ENCODE data around the gene RFC1. TPM values are rescaled to one million over a fixed set of nuclear protein-coding genes. Genes with fewer than 3 reads are reported as not detected.
"Not testable (repeated sequence)": the region's sequence is repeated elsewhere in the genome, so short reads cannot be mapped to it uniquely, and the experiment has no call there.

The RFC1 gene
- total RNA-seq, 1 donor from 2014 or later = 123 TPM

DNA sequence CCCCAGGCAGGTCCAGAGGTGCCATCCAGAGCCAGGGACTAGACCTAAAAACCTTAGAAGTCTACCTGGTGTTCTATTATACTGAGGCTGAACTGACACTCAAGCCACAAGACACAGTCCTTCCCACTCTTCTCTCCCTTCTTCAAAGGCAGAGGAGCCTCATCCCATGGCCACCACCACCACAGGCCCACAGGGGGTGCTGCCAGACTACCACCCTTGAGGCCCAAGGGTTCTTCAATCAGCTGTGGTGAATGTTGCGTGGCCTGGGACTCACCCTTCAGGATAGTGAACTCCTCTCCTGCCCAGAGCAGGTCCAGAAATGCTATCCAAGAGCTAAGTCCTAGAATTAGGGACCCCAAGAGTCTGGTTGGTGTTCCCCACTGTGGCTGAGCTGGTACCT, 17.5 kb upstream of the RFC1 start:
- no peaks in the 10 kb centered on the region for H3K4me1 Mint-ChIP-seq
- H3K9me3 Mint-ChIP-seq = peaks cover 7% of the 10 kb centered on the region
- TF ChIP-seq EZH2 (IDR thresholded peaks at IDR 0.05) (no peak), EZH2phosphoT487 (IDR thresholded peaks at IDR 0.05) (no peak)
- TF ChIP-seq, protein P1, sequence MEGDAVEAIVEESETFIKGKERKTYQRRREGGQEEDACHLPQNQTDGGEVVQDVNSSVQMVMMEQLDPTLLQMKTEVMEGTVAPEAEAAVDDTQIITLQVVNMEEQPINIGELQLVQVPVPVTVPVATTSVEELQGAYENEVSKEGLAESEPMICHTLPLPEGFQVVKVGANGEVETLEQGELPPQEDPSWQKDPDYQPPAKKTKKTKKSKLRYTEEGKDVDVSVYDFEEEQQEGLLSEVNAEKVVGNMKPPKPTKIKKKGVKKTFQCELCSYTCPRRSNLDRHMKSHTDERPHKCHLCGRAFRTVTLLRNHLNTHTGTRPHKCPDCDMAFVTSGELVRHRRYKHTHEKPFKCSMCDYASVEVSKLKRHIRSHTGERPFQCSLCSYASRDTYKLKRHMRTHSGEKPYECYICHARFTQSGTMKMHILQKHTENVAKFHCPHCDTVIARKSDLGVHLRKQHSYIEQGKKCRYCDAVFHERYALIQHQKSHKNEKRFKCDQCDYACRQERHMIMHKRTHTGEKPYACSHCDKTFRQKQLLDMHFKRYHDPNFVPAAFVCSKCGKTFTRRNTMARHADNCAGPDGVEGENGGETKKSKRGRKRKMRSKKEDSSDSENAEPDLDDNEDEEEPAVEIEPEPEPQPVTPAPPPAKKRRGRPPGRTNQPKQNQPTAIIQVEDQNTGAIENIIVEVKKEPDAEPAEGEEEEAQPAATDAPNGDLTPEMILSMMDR (IDR thresholded peaks at IDR 0.05) = no peak
- Histone ChIP-seq H3K27ac (no peak overlapping the region), H3F3A (ENCODE audit: low read depth) (no peaks in the 10 kb centered on the region), H3K9ac (no peak overlapping the region), H4K20me1 (ENCODE audit: low read depth) (no peaks in the 10 kb centered on the region), H3K4me1 (no peaks in the 10 kb centered on the region), H3K79me2 (ENCODE audit: low read depth) (no peaks in the 10 kb centered on the region), H3K9me3 (ENCODE audit: low read depth) (no peaks in the 10 kb centered on the region), H3K27me3 (peaks cover 8% of the 10 kb centered on the region), H3K36me3 (no peaks in the 10 kb centered on the region), H2AFZ (replicated peaks) (no peak overlapping the region), H3K4me3 (no peak overlapping the region), H3K4me2 (no peak overlapping the region)
- H3K27ac Mint-ChIP-seq = no peak overlapping the region
- H3K4me3 Mint-ChIP-seq = no peak overlapping the region
- no peaks in the 10 kb centered on the region for H3K36me3 Mint-ChIP-seq
- no peak for DNase-seq (ENCODE audit: low spot score)
- H3K27me3 Mint-ChIP-seq (ENCODE audit: insufficient read depth, low read depth) = no peaks in the 10 kb centered on the region

DNA sequence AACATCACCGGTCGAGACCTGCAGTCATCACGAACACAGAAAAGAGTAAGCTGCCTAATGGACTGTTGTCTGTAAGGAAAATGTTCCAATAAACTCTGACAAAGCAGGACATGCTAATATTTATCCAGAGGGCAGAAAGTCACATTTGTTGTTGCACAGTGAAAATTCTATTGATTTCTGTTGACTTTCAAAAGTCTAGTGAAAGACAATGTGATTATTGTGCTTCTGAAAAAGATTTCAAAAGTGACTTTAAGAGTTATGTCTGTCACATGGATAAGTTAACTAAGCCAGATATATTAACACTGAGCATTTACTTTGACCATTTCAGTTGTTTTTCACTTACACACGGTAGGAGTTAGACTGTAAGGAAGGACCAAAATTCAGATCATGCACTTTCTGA, 9.3 kb upstream of the RFC1 start:
- H3K4me1 Mint-ChIP-seq = no peaks in the 10 kb centered on the region
- H3K4me2 ChIP-seq = no peak overlapping the region
- DNase-seq (ENCODE audit: low spot score) = no peak
- H2AFZ ChIP-seq (replicated peaks) = no peak overlapping the region
- no peaks in the 10 kb centered on the region for H4K20me1 ChIP-seq (ENCODE audit: low read depth)
- H3K36me3 ChIP-seq = no peaks in the 10 kb centered on the region
- H3K27ac ChIP-seq = no peak overlapping the region
- TF ChIP-seq EZH2 (IDR thresholded peaks at IDR 0.05) (no peak), EZH2phosphoT487 (IDR thresholded peaks at IDR 0.05) (no peak)
- TF ChIP-seq, protein P1 (IDR thresholded peaks at IDR 0.05) = no peak
- H3K27me3 Mint-ChIP-seq (ENCODE audit: insufficient read depth, low read depth) = no peaks in the 10 kb centered on the region
- H3K9me3 Mint-ChIP-seq = peaks cover 23% of the 10 kb centered on the region
- H3K4me3 Mint-ChIP-seq = no peak overlapping the region
- no peak overlapping the region for H3K9ac ChIP-seq
- peaks cover 2% of the 10 kb centered on the region for H3K36me3 Mint-ChIP-seq
- H3K79me2 ChIP-seq (ENCODE audit: low read depth) = no peaks in the 10 kb centered on the region
- no peak overlapping the region for H3K4me3 ChIP-seq
- H3K4me1 ChIP-seq = no peaks in the 10 kb centered on the region
- H3F3A ChIP-seq (ENCODE audit: low read depth) = no peaks in the 10 kb centered on the region
- peaks cover 10% of the 10 kb centered on the region for H3K27me3 ChIP-seq
- H3K27ac Mint-ChIP-seq = no peak overlapping the region
- no peaks in the 10 kb centered on the region for H3K9me3 ChIP-seq (ENCODE audit: low read depth)

DNA sequence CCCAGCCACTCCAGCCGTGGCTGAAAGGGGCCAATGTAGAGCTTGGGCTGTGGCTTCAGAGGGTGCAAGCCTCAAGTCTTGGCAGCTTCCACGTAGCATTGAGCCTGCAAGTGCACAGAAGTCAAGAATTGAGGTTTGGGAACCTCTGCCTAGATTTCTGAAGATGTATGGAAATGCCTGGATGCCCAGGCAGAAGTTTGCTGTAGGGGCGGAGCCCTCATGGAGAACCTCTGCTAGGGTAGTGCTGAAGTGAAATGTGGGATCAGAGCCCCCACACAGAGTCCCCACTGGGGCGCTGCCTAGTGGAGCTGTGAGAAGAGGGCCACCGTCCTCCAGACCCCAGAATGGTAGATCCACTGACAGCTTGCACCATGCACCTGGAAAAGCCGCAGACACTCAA, 5.0 kb upstream of the RFC1 start:
- not testable (repeated sequence) for H3K27ac Mint-ChIP-seq; H3K9me3 ChIP-seq (ENCODE audit: low read depth); H3K4me2 ChIP-seq; H3K4me3 Mint-ChIP-seq; H3K4me1 ChIP-seq; DNase-seq (ENCODE audit: low spot score); H3K9ac ChIP-seq; H3K27ac ChIP-seq; H3K4me3 ChIP-seq; H4K20me1 ChIP-seq (ENCODE audit: low read depth); H3K27me3 Mint-ChIP-seq (ENCODE audit: insufficient read depth, low read depth); H3K36me3 ChIP-seq; H3K4me1 Mint-ChIP-seq; H3F3A ChIP-seq (ENCODE audit: low read depth); H2AFZ ChIP-seq (replicated peaks); H3K36me3 Mint-ChIP-seq; H3K79me2 ChIP-seq (ENCODE audit: low read depth)
- H3K27me3 ChIP-seq = peaks cover 12% of the 10 kb centered on the region
- H3K9me3 Mint-ChIP-seq = peaks cover 27% of the 10 kb centered on the region

DNA sequence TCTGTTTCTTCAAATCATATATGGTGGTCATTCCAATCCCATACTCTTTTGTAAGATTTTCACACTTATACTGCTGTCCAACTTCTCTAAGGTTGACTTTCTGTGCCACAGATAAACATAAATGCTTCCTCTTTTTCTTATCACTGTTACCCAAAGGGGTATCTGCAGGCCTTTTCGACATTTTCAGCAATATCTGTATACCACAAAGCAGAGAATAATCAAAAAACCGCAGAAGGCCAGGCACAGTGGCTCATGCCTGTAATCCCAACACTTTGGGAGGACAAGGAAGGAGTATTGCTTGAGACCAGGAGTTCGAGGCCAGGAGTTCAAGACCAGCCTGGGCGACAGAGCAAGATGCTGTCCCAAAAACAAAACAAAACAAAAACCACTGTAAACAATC, 3.1 kb upstream of the RFC1 start:
- H3K9me3 ChIP-seq (ENCODE audit: low read depth) = no peaks in the 10 kb centered on the region
- H3K27ac ChIP-seq = no peak overlapping the region
- H3K79me2 ChIP-seq (ENCODE audit: low read depth) = peaks cover 18% of the 10 kb centered on the region
- no peak overlapping the region for H3K9ac ChIP-seq
- TF ChIP-seq EZH2phosphoT487 (IDR thresholded peaks at IDR 0.05) = no peak
- no peak for TF ChIP-seq EZH2 (IDR thresholded peaks at IDR 0.05)
- TF ChIP-seq, protein P1 (IDR thresholded peaks at IDR 0.05) = no peak
- no peaks in the 10 kb centered on the region for H3K36me3 ChIP-seq
- H3K27me3 ChIP-seq = peaks cover 12% of the 10 kb centered on the region
- peaks cover 11% of the 10 kb centered on the region for H4K20me1 ChIP-seq (ENCODE audit: low read depth)
- Mint-ChIP-seq H3K36me3 (peaks cover 5% of the 10 kb centered on the region), H3K4me1 (peaks cover 10% of the 10 kb centered on the region), H3K27ac (no peak overlapping the region), H3K9me3 (peaks cover 27% of the 10 kb centered on the region), H3K27me3 (ENCODE audit: insufficient read depth, low read depth) (peaks cover 9% of the 10 kb centered on the region), H3K4me3 (no peak overlapping the region)
- peaks cover 11% of the 10 kb centered on the region for H3K4me1 ChIP-seq
- H2AFZ ChIP-seq (replicated peaks) = no peak overlapping the region
- H3K4me2 ChIP-seq = no peak overlapping the region
- no peaks in the 10 kb centered on the region for H3F3A ChIP-seq (ENCODE audit: low read depth)
- no peak for DNase-seq (ENCODE audit: low spot score)
- H3K4me3 ChIP-seq = no peak overlapping the region
